Neural cell (in vitro differentiated cells): ENCODE measurements around the gene SLC7A14. TPM values are rescaled to one million over a fixed set of nuclear protein-coding genes. Genes with fewer than 3 reads are reported as not detected.

ENCODE experiments used
- H2AFZ ChIP-seq: fragments of 200-600, 300-800 bp; sonication (generic), shearing (Covaris generic); 2 replicates; pipeline ENCODE4 v1.6.0; 2014; ENCODE audit warnings: low read depth, mild to moderate bottlenecking, antibody characterized with exemption, low read length, moderate library complexity
- H3F3A ChIP-seq: fragments of 200-600 bp; shearing (Covaris generic); 2 replicates; pipeline ENCODE4 v1.6.1; 2016; ENCODE audit warnings: mild to moderate bottlenecking, moderate library complexity, mixed read lengths, antibody characterized with exemption, low read length; ENCODE audit not compliant: insufficient read depth, poor library complexity, severe bottlenecking
- H3K27ac ChIP-seq: fragments of 200-600, 300-800 bp; sonication (generic), shearing (Covaris generic); 2 replicates; pipeline ENCODE4 v1.5.1; 2014; ENCODE audit warnings: mild to moderate bottlenecking, low read length, moderate library complexity
- H3K27me3 ChIP-seq: fragments of 300-800, 200-600 bp; sonication (generic), shearing (Covaris generic); 2 replicates; pipeline ENCODE4 v1.6.0; 2014; ENCODE audit warnings: mild to moderate bottlenecking, low read depth, low read length, moderate library complexity; ENCODE audit not compliant: insufficient read depth
- H3K36me3 ChIP-seq: fragments of 300-800, 200-600 bp; sonication (generic), shearing (Covaris generic); 2 replicates; pipeline ENCODE4 v1.5.1; 2014; ENCODE audit warnings: mild to moderate bottlenecking, antibody characterized with exemption, low read length, moderate library complexity; ENCODE audit not compliant: insufficient read depth
- H3K4me2 ChIP-seq: fragments of 300-800, 200-600 bp; sonication (generic), shearing (Covaris generic); 2 replicates; pipeline ENCODE4 v1.6.0; 2014; ENCODE audit warnings: mild to moderate bottlenecking, low read length
- H3K4me3 ChIP-seq: fragments of 300-800, 200-600 bp; sonication (generic), shearing (Covaris generic); 2 replicates; pipeline ENCODE4 v1.5.1; 2014; ENCODE audit warnings: mild to moderate bottlenecking, low read length, moderate library complexity
- H3K79me2 ChIP-seq: fragments of 200-600 bp; shearing (Covaris generic); replicated peaks from 2 replicates; pipeline ENCODE4 v1.6.0; 2014; ENCODE audit warnings: mild to moderate bottlenecking, low read length, moderate library complexity; ENCODE audit not compliant: insufficient read depth
- H3K9ac ChIP-seq: fragments of 300-800, 200-600 bp; sonication (generic), shearing (Covaris generic); 2 replicates; pipeline ENCODE4 v1.6.1; 2016; ENCODE audit warnings: mild to moderate bottlenecking, low read length, mixed read lengths
- H3K9me2 ChIP-seq: fragments of 200-600 bp; shearing (Covaris generic); 2 replicates; pipeline ENCODE4 v1.6.1; 2016; ENCODE audit warnings: mild to moderate bottlenecking, low read length, mixed read lengths; ENCODE audit not compliant: insufficient read depth
- H3K9me3 ChIP-seq: fragments of 200-600, 300-800 bp; sonication (generic), shearing (Covaris generic); 2 replicates; pipeline ENCODE4 v1.6.1; 2016; ENCODE audit warnings: mild to moderate bottlenecking, mixed run types, low read length, moderate library complexity, mixed read lengths
- H4K20me1 ChIP-seq: fragments of 200-600 bp; shearing (Covaris generic); 2 replicates; pipeline ENCODE4 v1.6.1; 2016; ENCODE audit warnings: mild to moderate bottlenecking, mixed run types; ENCODE audit not compliant: insufficient read depth
- CTCF ChIP-seq: fragments of 450-650 bp; IDR thresholded peaks from 2 replicates; pipeline ENCODE4 v1.5.1; 2014; ENCODE audit warnings: antibody characterized with exemption, mild to moderate bottlenecking, moderate library complexity; ENCODE audit not compliant: poor library complexity, severe bottlenecking
- EP300 ChIP-seq: fragments of 450-650 bp; conservative IDR thresholded peaks from 2 replicates; pipeline ENCODE4 v1.6.1; 2014; ENCODE audit warnings: antibody characterized with exemption, mild to moderate bottlenecking, moderate library complexity; ENCODE audit not compliant: poor library complexity, severe bottlenecking
- EZH2 ChIP-seq: fragments of 200-600, 300-800 bp; shearing (Covaris generic), sonication (generic); IDR thresholded peaks from 2 replicates; pipeline ENCODE4 v1.6.1; 2014; ENCODE audit warnings: antibody characterized with exemption, low read length, borderline replicate concordance, mild to moderate bottlenecking; ENCODE audit not compliant: insufficient read depth, poor library complexity, severe bottlenecking
- MXI1 ChIP-seq: fragments of 450-650 bp; conservative IDR thresholded peaks from 2 replicates; pipeline ENCODE4 v1.6.1; 2014; ENCODE audit warnings: antibody characterized with exemption, mild to moderate bottlenecking; ENCODE audit not compliant: poor library complexity, severe bottlenecking
- POLR2AphosphoS5 ChIP-seq: IDR thresholded peaks from 2 replicates; pipeline ENCODE4 v1.6.1; 2012
- RAD21 ChIP-seq: fragments of 450-650 bp; conservative IDR thresholded peaks from 2 replicates; pipeline ENCODE4 v1.6.1; 2014; ENCODE audit warnings: antibody characterized with exemption, mild to moderate bottlenecking, moderate library complexity
- REST ChIP-seq: IDR thresholded peaks from 2 replicates; pipeline ENCODE4 v1.6.1; 2012; ENCODE audit warnings: borderline replicate concordance
- SMC3 ChIP-seq: fragments of 450-650 bp; conservative IDR thresholded peaks from 2 replicates; pipeline ENCODE4 v1.6.1; 2014; ENCODE audit warnings: antibody characterized with exemption, mild to moderate bottlenecking, moderate library complexity; ENCODE audit not compliant: poor library complexity
- TAF1 ChIP-seq: IDR thresholded peaks from 2 replicates; pipeline ENCODE4 v1.6.1; 2012; ENCODE audit warnings: low read depth
- polyA plus RNA-seq: library from polyadenylated mRNA; depleted of rRNA; stranded (reverse); fragments of >200 nt; gene quantifications from 2 replicates; pipeline ENCODE4 v1.2.3, GENCODE V29; 2014

SLC7A14 gene
- polyA plus RNA-seq, 1 donor from 2014 or later, result 5.1 TPM

GRCh38 chr3:170606675-170607074 lies 20.8 kb upstream of the SLC7A14 start:
- H3K9me2 ChIP-seq, result no peaks in the 10 kb centered on the region
- H3K4me3 ChIP-seq, result no peak overlapping the region
- H3K27ac ChIP-seq, result no peak overlapping the region
- TF ChIP-seq EP300 (no peak), RAD21 (no peak), CTCF (no peak), MXI1 (no peak), SMC3 (no peak), POLR2AphosphoS5 (no peak), REST (no peak), TAF1 (no peak), EZH2 (no peak)
- no peaks in the 10 kb centered on the region for H3K9me3 ChIP-seq
- H2AFZ ChIP-seq, result no peak overlapping the region
- no peaks in the 10 kb centered on the region for H4K20me1 ChIP-seq
- H3K27me3 ChIP-seq, result no peaks in the 10 kb centered on the region
- no peaks in the 10 kb centered on the region for H3K79me2 ChIP-seq
- H3F3A ChIP-seq, result no peaks in the 10 kb centered on the region
- no peak overlapping the region for H3K4me2 ChIP-seq
- no peak overlapping the region for H3K9ac ChIP-seq
- H3K36me3 ChIP-seq, result no peaks in the 10 kb centered on the region

GRCh38 chr3:170605490-170605889 lies 19.6 kb upstream of the SLC7A14 start:
- H3K4me3 ChIP-seq, result no peak overlapping the region
- no peaks in the 10 kb centered on the region for H3F3A ChIP-seq
- H3K9me2 ChIP-seq, result no peaks in the 10 kb centered on the region
- TF ChIP-seq CTCF (no peak), POLR2AphosphoS5 (no peak), REST (no peak), SMC3 (no peak), TAF1 (no peak), RAD21 (no peak), MXI1 (no peak), EZH2 (no peak), EP300 (no peak)
- H4K20me1 ChIP-seq, result no peaks in the 10 kb centered on the region
- no peaks in the 10 kb centered on the region for H3K9me3 ChIP-seq
- H3K27ac ChIP-seq, result no peak overlapping the region
- H3K27me3 ChIP-seq, result no peaks in the 10 kb centered on the region
- H3K36me3 ChIP-seq, result no peaks in the 10 kb centered on the region
- no peak overlapping the region for H3K9ac ChIP-seq
- no peak overlapping the region for H2AFZ ChIP-seq
- no peaks in the 10 kb centered on the region for H3K79me2 ChIP-seq
- H3K4me2 ChIP-seq, result no peak overlapping the region
